Fibroblast of mammary gland (primary cell): ENCODE measurements around the gene PBX1.

Source experiments
- DNase-seq: peaks from one replicate; pipeline ENCODE4 v3.0.0-alpha.2; 2010; ENCODE audit warnings: low read depth
- H3K4me3 ChIP-seq: 2 replicates; pipeline ENCODE4 v1.5.1; 2011; ENCODE audit warnings: low read depth, mild to moderate bottlenecking, low read length, moderate library complexity; ENCODE audit not compliant: control insufficient read depth
- TF ChIP-seq, protein P1 (sequence below): conservative IDR thresholded peaks from 2 replicates; pipeline ENCODE4 v1.5.1; 2011; ENCODE audit warnings: low read depth, low read length, inconsistent platforms; ENCODE audit not compliant: control insufficient read depth, insufficient read depth

Gene PBX1

DNA sequence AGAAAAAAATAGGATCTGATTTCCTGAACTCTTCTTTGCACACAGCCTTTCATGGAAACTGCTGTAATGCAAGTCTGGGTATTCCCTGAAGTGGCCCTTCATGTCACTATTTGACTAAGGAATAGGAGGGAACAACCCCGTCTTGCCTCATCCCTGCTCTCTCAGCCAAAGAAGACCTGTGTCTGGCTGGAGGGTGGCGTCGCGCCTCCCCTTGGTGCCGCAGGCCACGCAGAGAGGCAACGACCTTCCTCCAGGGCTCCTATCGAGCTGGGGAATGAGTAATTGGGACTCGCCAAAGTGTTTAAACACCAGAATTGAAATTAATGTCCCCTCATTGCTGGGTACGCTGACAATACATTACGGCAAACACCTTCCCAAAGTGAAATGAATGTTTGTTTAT, 129.8 kb downstream of the PBX1 start:
- H3K4me3 ChIP-seq, result no peak overlapping the region
- TF ChIP-seq, protein P1, sequence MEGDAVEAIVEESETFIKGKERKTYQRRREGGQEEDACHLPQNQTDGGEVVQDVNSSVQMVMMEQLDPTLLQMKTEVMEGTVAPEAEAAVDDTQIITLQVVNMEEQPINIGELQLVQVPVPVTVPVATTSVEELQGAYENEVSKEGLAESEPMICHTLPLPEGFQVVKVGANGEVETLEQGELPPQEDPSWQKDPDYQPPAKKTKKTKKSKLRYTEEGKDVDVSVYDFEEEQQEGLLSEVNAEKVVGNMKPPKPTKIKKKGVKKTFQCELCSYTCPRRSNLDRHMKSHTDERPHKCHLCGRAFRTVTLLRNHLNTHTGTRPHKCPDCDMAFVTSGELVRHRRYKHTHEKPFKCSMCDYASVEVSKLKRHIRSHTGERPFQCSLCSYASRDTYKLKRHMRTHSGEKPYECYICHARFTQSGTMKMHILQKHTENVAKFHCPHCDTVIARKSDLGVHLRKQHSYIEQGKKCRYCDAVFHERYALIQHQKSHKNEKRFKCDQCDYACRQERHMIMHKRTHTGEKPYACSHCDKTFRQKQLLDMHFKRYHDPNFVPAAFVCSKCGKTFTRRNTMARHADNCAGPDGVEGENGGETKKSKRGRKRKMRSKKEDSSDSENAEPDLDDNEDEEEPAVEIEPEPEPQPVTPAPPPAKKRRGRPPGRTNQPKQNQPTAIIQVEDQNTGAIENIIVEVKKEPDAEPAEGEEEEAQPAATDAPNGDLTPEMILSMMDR, result no peak
- DNase-seq, result no peak

DNA sequence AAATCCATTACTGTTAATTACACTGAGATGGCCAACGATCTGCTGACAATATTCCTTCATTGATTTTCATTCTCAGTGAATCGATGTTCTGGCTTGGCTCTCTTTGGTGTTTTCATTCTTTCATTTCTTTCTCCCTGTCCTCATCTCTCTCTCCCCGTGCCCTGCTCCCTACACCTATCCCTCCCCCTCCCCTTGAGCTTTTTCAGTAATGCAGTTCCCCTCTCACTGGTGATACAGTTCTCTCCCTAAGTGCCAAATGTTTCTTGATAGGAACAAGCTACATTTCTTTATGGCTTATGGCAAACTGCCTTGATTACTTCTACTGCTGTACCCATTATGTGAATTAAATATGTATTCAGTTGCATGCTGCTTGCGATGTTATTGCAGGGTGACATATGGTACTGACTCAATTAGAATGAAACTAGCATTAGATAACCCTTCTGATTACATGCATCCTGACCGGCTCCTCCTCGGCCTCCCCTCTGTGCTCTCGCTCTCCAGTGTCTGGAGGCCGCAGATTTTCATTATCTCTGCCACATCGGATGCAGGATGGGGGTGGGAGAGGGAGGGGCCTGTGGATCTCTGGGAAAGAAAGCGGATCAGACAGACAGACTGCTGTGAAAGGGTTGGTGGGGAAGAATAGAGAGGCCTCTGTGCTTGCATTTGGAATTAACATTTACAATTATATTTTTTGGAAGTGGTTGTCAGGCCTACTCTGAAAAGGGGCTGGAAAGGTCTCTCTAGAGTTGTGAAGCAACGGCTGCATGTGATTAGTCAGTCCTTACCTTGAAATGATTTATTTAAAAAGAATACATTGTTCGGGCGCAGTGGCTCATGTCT, 130.9 kb downstream of the PBX1 start:
- no peak for DNase-seq
- TF ChIP-seq, protein P1, result no peak
- H3K4me3 ChIP-seq, result no peak overlapping the region

DNA sequence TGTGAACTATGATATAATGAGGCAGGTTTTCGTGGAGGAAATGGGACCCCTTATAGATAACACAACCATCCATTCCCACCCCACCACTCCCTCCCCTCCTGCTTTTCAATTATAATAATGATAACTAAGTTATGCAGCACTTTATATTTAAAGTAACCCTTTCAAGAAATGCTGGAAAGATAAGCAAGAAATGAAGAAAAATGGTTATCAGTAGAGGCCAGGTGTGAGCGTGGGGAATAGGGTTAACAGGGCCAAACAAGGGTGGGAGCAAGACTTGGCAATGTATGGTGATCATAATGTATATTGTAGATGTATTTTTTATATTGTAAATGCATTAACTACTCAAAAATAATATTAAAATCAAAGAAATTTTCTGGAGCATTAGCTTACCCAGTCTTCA, 133.4 kb downstream of the PBX1 start:
- no peak for DNase-seq
- TF ChIP-seq, protein P1, result no peak

DNA sequence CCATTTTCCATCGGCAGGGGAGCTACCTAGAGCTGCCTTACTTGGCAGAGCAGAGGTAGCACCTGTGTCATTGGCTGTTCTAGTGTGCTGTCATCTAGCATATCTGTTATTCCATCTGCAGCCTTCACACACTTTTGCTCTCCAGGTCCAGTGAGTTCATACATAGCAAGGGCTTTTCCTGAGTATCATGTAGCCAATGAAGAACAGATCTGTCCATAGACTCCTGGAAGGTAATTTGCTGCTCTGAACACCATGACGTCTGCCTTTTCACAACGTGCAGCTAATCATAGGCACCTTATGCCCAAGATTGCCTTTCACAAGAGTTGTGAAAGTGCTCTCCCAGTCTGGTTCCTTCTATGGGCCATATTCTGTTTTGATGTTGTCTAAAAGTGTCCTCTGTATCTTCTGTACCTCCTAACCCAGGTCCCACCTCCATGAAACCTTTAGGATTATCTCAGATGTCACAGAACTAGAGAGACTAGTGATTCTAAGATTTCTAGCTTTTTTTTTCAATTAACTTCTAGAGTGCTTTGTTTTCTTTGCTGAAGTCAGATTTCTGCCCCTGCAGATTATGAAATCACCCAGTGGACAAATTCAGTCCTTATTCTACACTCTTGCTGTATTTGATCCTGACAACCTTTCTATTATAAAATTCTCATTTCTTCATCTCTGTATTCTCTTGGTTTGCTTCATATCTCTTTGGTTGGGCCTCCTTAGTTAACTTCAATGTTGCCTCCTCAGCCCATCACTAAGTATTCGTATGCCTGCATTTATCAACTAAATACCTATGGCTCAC, 134.8 kb downstream of the PBX1 start:
- H3K4me3 ChIP-seq, result no peak overlapping the region
- no peak for DNase-seq
- TF ChIP-seq, protein P1, result no peak

More for the DNA sequence above, 133.4 kb downstream of the PBX1 start:
- no peak overlapping the region for H3K4me3 ChIP-seq

DNA sequence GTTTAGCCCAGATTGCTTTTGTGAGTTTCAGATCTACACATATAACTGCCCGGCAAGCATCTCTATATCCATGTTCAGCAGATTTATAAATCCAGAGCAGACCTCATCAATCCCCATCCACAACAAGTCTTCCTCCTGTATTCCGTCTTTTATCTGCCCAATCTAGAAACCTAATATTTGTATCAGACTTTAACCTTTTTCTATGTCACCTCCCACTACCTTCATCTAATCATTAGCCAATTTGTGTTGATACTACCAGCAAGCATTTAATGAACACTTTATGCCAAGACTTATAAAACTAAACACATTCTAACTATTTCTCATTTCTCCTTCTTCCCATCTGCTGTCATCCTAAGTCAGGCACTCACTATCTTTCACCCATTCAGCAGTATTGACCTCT, 135.5 kb downstream of the PBX1 start:
- DNase-seq, result no peak
- H3K4me3 ChIP-seq, result no peak overlapping the region
- TF ChIP-seq, protein P1, result no peak

DNA sequence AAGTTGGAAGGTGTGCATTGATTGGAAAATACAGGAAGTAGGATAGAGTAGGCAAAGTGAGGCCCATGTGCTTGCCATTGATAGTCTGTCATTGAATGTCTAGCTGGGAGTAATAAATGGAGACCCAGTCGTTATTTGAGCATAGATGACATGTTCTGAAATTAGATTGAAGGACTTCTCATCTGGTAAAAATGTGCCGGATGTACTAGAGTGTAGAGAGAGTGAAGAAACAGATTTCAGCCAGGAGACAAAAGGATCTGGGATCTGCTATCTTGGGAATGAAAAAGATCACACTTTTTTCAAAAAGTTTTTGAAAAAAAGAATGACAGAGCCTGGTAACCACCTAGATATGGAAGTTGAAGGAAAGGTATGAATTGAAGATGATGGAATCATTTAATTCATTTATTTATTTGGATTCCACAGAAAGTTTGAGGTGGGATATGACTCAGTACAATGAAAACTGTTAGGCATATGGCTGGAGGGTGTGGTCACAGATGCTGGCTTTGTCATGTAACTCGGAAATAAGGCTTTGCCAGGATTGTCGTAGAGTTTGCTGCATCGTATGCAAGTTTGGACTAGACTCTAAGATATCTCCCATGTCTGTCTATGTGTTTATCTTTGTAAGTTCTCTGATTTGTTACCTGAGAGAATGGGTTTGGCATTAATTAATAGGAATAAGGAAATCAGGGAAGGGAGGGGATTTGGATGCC, 137.1 kb downstream of the PBX1 start:
- TF ChIP-seq, protein P1, result no peak
- peak; percentile 85 for DNase-seq
- H3K4me3 ChIP-seq, result no peak overlapping the region
